Chondrocyte (in vitro differentiated cells): ENCODE measurements around the gene CYP3A7. TPM values are rescaled to one million over a fixed set of nuclear protein-coding genes. Genes with fewer than 3 reads are reported as not detected.

ENCODE experiments used
- DNase-seq: peaks from one replicate; pipeline ENCODE4 v3.0.0; 2021; ENCODE audit warnings: mixed read lengths, low spot score
- H3K27ac Mint-ChIP-seq: one replicate; pipeline ENCODE4 v1.8.0; 2021; ENCODE audit warnings: mild to moderate bottlenecking, moderate library complexity, mixed read lengths; ENCODE audit not compliant: unreplicated experiment
- H3K27me3 Mint-ChIP-seq: 2 replicates; pipeline ENCODE4 v1.8.0; 2021; ENCODE audit warnings: low read depth, mixed read lengths
- H3K36me3 Mint-ChIP-seq: 2 replicates; pipeline ENCODE4 v1.8.0; 2021; ENCODE audit warnings: low read depth, mixed read lengths
- H3K4me1 Mint-ChIP-seq: 2 replicates; pipeline ENCODE4 v1.8.0; 2021; ENCODE audit warnings: low read depth, mild to moderate bottlenecking, mixed read lengths
- H3K4me3 Mint-ChIP-seq: one replicate; pipeline ENCODE4 v1.8.0; 2021; ENCODE audit warnings: mild to moderate bottlenecking, moderate library complexity, mixed read lengths; ENCODE audit not compliant: unreplicated experiment
- H3K9me3 Mint-ChIP-seq: 2 replicates; pipeline ENCODE4 v1.8.0; 2021; ENCODE audit warnings: low read depth, mixed read lengths
- total RNA-seq: library from RNA; stranded (reverse); gene quantifications from 3 replicates; pipeline ENCODE4 v1.2.1, GENCODE V29; 2021
- TF ChIP-seq, protein P1 (sequence below): fragments of 200-600 bp; sonication (generic); IDR thresholded peaks from 2 replicates; pipeline ENCODE4 v1.5.0; 2021; ENCODE audit warnings: antibody characterized with exemption, mild to moderate bottlenecking, moderate library complexity

The CYP3A7 gene
- total RNA-seq, 1 donor from 2014 or later: not detected

DNA sequence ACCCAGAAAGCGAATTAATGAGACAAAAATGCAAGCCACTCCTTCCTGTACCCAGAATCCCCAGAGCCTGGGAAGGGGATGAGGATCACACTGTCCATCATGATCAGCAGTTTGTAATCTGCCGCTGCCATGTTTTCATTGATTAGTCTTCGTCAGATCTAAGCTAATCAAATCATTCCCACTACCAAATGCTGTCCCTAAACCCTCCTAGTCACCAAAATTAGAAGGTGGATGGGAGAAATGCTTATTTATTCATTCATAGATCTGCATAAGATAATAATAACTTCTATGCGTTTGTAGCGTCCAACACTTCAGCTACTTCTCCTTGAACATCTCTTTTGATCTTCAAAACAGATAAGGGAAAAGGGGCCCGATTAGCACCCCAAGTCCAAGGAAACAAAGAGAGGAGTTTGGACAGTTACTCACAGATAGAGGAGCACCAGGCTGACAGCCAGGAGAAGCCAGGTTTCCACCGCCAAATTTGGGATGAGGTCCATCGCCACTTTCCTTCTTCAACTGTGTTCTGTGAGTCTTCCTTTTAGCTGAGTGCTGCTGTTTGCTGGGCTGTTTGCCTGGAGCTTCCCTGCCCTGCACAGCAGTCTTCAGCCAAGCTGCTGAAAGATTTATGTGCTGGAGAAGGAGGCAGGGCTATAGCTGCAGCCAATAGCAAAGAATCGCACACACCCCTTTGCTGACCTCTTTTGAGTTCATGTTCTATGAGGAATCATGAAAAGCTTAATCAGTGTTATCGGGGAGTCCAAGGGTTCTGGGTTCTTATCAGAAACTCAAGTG, 55.4 kb downstream of the CYP3A7 start, which contains the start of gene CYP3A5:
CYP3A5 (minus strand) TSS at position 597 of the 792 bp plus-strand sequence; CDS start at position 497, 100 bp downstream.
- no peak for DNase-seq
- H3K4me3 Mint-ChIP-seq: no peak within 1 kb of the TSS

DNA sequence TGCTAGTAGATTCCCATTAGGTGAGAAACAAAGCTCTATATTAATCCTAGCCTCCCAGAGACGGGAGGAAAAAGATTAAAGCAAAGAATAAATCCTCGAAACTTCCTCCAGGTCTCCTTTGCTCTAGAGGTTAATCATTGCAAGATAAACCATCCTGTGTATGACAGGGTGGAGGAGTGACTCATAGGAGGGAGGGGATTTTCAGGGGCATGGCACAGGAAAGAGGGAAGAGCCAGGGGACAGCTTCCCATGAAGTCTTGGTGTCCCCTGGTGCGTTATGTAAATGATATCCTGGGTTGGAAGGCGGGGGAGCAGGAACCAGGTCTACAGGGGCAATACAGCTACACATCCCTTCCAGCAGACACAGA, 56.0 kb downstream of the CYP3A7 start:
- Mint-ChIP-seq H3K4me3 (no peak overlapping the region), H3K4me1 (peaks cover 3% of the 10 kb centered on the region), H3K27me3 (no peaks in the 10 kb centered on the region), H3K36me3 (peaks cover 8% of the 10 kb centered on the region), H3K9me3 (peaks cover 34% of the 10 kb centered on the region), H3K27ac (no peak overlapping the region)
- TF ChIP-seq, protein P1, sequence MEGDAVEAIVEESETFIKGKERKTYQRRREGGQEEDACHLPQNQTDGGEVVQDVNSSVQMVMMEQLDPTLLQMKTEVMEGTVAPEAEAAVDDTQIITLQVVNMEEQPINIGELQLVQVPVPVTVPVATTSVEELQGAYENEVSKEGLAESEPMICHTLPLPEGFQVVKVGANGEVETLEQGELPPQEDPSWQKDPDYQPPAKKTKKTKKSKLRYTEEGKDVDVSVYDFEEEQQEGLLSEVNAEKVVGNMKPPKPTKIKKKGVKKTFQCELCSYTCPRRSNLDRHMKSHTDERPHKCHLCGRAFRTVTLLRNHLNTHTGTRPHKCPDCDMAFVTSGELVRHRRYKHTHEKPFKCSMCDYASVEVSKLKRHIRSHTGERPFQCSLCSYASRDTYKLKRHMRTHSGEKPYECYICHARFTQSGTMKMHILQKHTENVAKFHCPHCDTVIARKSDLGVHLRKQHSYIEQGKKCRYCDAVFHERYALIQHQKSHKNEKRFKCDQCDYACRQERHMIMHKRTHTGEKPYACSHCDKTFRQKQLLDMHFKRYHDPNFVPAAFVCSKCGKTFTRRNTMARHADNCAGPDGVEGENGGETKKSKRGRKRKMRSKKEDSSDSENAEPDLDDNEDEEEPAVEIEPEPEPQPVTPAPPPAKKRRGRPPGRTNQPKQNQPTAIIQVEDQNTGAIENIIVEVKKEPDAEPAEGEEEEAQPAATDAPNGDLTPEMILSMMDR: no peak
- no peak for DNase-seq

More for the DNA sequence above, 55.4 kb downstream of the CYP3A7 start, which contains the start of gene CYP3A5:
- Mint-ChIP-seq H3K27ac (no peak within 1 kb of the TSS), H3K9me3 (peaks cover 34% of the 10 kb centered on the region), H3K4me1 (peaks cover 3% of the 10 kb centered on the region), H3K27me3 (no peaks in the 10 kb centered on the region), H3K36me3 (peaks cover 8% of the 10 kb centered on the region)
- TF ChIP-seq, protein P1: no peak

DNA sequence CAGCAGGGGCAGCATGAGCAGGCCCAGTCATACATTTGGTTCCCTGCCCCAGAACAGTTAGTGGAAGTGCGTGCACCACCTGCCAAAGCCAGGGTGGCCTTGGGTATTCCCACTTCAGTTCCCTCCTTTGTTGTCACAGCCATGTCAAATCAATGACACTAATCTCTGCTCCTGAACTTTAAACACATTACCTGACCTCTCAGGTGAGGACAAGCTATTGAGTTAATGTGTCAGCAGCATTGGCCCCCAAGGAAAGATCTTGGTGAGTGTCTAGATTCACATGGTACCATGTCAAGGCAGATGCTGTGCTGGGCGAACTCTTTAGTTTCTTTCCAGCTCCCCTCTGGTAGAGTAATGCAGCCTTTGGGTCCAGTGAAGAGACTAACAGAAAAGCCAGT, 57.3 kb downstream of the CYP3A7 start:
- no peaks in the 10 kb centered on the region for H3K27me3 Mint-ChIP-seq
- peaks cover 23% of the 10 kb centered on the region for H3K9me3 Mint-ChIP-seq
- DNase-seq: no peak
- H3K4me3 Mint-ChIP-seq: no peak overlapping the region
- TF ChIP-seq, protein P1: no peak
- no peak overlapping the region for H3K27ac Mint-ChIP-seq
- peaks cover 6% of the 10 kb centered on the region for H3K36me3 Mint-ChIP-seq
- peaks cover 3% of the 10 kb centered on the region for H3K4me1 Mint-ChIP-seq

DNA sequence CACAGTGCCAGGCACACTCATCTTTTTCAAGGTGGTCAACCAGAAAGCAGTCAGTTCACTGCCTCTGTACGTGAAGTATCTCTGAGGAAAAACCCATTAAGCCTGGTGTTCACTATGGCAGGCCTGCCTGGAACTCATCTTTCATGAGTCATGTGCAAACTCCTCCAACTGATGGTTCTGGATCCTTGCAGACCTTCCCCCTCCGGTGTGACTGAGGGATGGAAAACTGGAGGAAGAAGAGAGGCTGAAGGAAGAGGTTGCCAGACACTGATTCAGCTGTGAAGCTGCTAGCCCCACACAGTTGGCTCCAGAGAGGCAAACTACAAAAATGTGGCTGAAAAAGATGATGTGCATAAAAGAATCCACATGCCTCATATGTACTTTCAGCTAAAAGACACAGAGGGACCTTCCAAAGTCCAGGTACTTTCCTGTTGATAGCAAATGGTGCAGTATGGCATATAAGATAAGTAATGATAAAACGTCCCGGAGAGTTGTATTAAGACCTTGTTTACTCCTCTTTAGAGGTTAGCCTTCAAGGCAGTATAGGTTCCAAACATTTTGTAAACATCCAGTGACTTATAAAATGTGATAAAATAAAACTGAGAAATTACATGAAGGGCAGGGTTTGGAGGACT, 57.9 kb downstream of the CYP3A7 start:
- peaks cover 18% of the 10 kb centered on the region for H3K9me3 Mint-ChIP-seq

More for the DNA sequence above, 57.9 kb downstream of the CYP3A7 start:
- Mint-ChIP-seq H3K36me3 (peaks cover 3% of the 10 kb centered on the region), H3K27me3 (no peaks in the 10 kb centered on the region), H3K27ac (no peak overlapping the region), H3K4me1 (peaks cover 3% of the 10 kb centered on the region), H3K4me3 (no peak overlapping the region)
- DNase-seq: no peak
- TF ChIP-seq, protein P1: no peak
